Right atrium auricular region (tissue), 2 donors: ENCODE measurements around the gene CDYL2. TPM values are rescaled to one million over a fixed set of nuclear protein-coding genes. Genes with fewer than 3 reads are reported as not detected.

Experiments
- DNase-seq: peaks from one replicate; pipeline ENCODE4 v3.0.0-alpha.2; 2019; ENCODE audit warnings: low spot score
- H3K27ac ChIP-seq, 2 donors: fragments of 200-600 bp; sonication (generic); 1 replicate in 1 of 2; 2 replicates in 1 of 2; pipeline ENCODE4 v1.5.1; 2016 to 2019
- H3K27me3 ChIP-seq, 2 donors: fragments of 200-600 bp; sonication (generic); one replicate each; pipeline versions ENCODE4 v1.5.1 to v1.6.0; 2017 to 2019
- H3K36me3 ChIP-seq: fragments of 200-600 bp; sonication (generic); one replicate; pipeline ENCODE4 v1.5.1; 2016
- H3K4me1 ChIP-seq, 2 donors: fragments of 200-600 bp; sonication (generic); one replicate each; pipeline versions ENCODE4 v1.5.1 to v1.6.0; 2017 to 2019
- H3K4me3 ChIP-seq, 2 donors: fragments of 200-600 bp; sonication (generic); 1 replicate in 1 of 2; 2 replicates in 1 of 2; pipeline ENCODE4 v1.5.1; 2017 to 2019; ENCODE audit warnings: mild to moderate bottlenecking in 1 of 2, moderate library complexity in 1 of 2
- H3K9me3 ChIP-seq, 2 donors: fragments of 200-600 bp; sonication (generic); one replicate each; pipeline ENCODE4 v1.5.1; 2019
- CTCF ChIP-seq, 2 donors: fragments of 200-600 bp; sonication (generic); IDR thresholded peaks; one replicate each; pipeline ENCODE4 v1.5.1; 2019; ENCODE audit warnings: antibody characterized with exemption in 2 of 2
- total RNA-seq, 2 donors: library from RNA; depleted of rRNA; stranded (reverse); fragments of >200 nt; gene quantifications; one replicate each; pipeline ENCODE4 v1.1.0, GENCODE V29; 2016

CDYL2 gene
- total RNA-seq, 2 donors from 2014 or later: 1.4 to 2.9 TPM

GRCh38 chr16:80674884-80675283, 129.5 kb downstream of the CDYL2 start:
- no peaks in the 10 kb centered on the region for H3K9me3 ChIP-seq
- H3K36me3 ChIP-seq: no peaks in the 10 kb centered on the region
- no peaks in the 10 kb centered on the region for H3K4me1 ChIP-seq
- DNase-seq: no peak
- TF ChIP-seq CTCF (IDR thresholded peaks at IDR 0.05): no peak
- H3K4me3 ChIP-seq: no peak overlapping the region
- H3K27me3 ChIP-seq: no peaks in the 10 kb centered on the region
- H3K27ac ChIP-seq: no peak overlapping the region

GRCh38 chr16:80672379-80672778, 132.0 kb downstream of the CDYL2 start:
- DNase-seq: no peak
- no peak for TF ChIP-seq CTCF (IDR thresholded peaks at IDR 0.05)
- H3K27me3 ChIP-seq: no peaks in the 10 kb centered on the region
- H3K27ac ChIP-seq: no peak overlapping the region
- no peaks in the 10 kb centered on the region for H3K36me3 ChIP-seq
- no peak overlapping the region for H3K4me3 ChIP-seq
- H3K4me1 ChIP-seq: no peaks in the 10 kb centered on the region
- no peaks in the 10 kb centered on the region for H3K9me3 ChIP-seq

GRCh38 chr16:80671281-80671849, 133.0 kb downstream of the CDYL2 start:
- H3K4me3 ChIP-seq: no peak overlapping the region
- DNase-seq: no peak
- no peak for TF ChIP-seq CTCF (IDR thresholded peaks at IDR 0.05)
- H3K36me3 ChIP-seq: no peaks in the 10 kb centered on the region
- H3K27ac ChIP-seq: no peak overlapping the region
- H3K4me1 ChIP-seq: no peaks in the 10 kb centered on the region
- no peaks in the 10 kb centered on the region for H3K9me3 ChIP-seq
- no peaks in the 10 kb centered on the region for H3K27me3 ChIP-seq

GRCh38 chr16:80670170-80670865, 134.1 kb downstream of the CDYL2 start:
- no peak for DNase-seq
- H3K27me3 ChIP-seq: no peaks in the 10 kb centered on the region
- TF ChIP-seq CTCF (IDR thresholded peaks at IDR 0.05): no peak
- H3K9me3 ChIP-seq: no peaks in the 10 kb centered on the region
- H3K4me1 ChIP-seq: no peaks in the 10 kb centered on the region
- H3K27ac ChIP-seq: no peak overlapping the region
- H3K4me3 ChIP-seq: no peak overlapping the region
- no peaks in the 10 kb centered on the region for H3K36me3 ChIP-seq

GRCh38 chr16:80669673-80670072, 134.7 kb downstream of the CDYL2 start:
- TF ChIP-seq CTCF (IDR thresholded peaks at IDR 0.05): no peak
- no peak for DNase-seq
- Histone ChIP-seq H3K4me1 (no peaks in the 10 kb centered on the region), H3K27ac (no peak overlapping the region), H3K9me3 (no peaks in the 10 kb centered on the region), H3K4me3 (no peak overlapping the region), H3K36me3 (no peaks in the 10 kb centered on the region), H3K27me3 (no peaks in the 10 kb centered on the region)

- DNase-seq: no peak
- no peaks in the 10 kb centered on the region for H3K4me1 ChIP-seq
- no peaks in the 10 kb centered on the region for H3K36me3 ChIP-seq
- TF ChIP-seq CTCF (IDR thresholded peaks at IDR 0.05): no peak
- no peak overlapping the region for H3K27ac ChIP-seq
- H3K9me3 ChIP-seq: no peaks in the 10 kb centered on the region
- H3K27me3 ChIP-seq: no peaks in the 10 kb centered on the region
- no peak overlapping the region for H3K4me3 ChIP-seq
Measured at GRCh38 chr16:80667925-80668324, 136.5 kb downstream of the CDYL2 start.
